SK-N-SH (cell line): ENCODE results near the gene DFFB. TPM values are rescaled to one million over a fixed set of nuclear protein-coding genes. Genes with fewer than 3 reads are reported as not detected.

Experiments used
- CTCF ChIA-PET: fragments of 300-600, 350-600 bp; formaldehyde crosslinking; extraction: SDS; loops from one replicate; lab custom pipeline; 2021; lab: Yijun Ruan, JAX
- POLR2A ChIA-PET: fragments of 350-600 bp; sonication (Branson Sonifier 250); formaldehyde crosslinking; extraction: SDS; loops from one replicate; lab custom pipeline; 2020; ENCODE audit warnings: antibody characterized with exemption, inconsistent platforms; lab: Yijun Ruan, JAX
- DNase-seq: peaks from one replicate; pipeline ENCODE4 v3.0.0; 2012
- H2AFZ ChIP-seq: fragments of 200-600 bp; sonication (generic); 2 replicates; pipeline ENCODE4 v1.8.1; 2016; ENCODE audit warnings: antibody characterized with exemption, mild to moderate bottlenecking, low read depth
- H3F3A ChIP-seq: fragments of 200-600 bp; sonication (generic); replicated peaks from 2 replicates; pipeline ENCODE3; 2016; ENCODE audit warnings: antibody characterized with exemption, mild to moderate bottlenecking; ENCODE audit not compliant: insufficient read depth
- H3K27ac ChIP-seq, 2 experiments: fragments of 200-500 bp in 1 of 2; fragments of 200-600 bp in 1 of 2; sonication (Bioruptor generic) in 1 of 2; sonication (generic), shearing (Covaris generic) in 1 of 2; 2 replicates each; pipeline versions ENCODE4 v1.5.1 to v1.6.1; 2014 to 2016; ENCODE audit warnings: low read depth in 2 of 2, inconsistent platforms in 1 of 2, low read length in 1 of 2, mild to moderate bottlenecking in 1 of 2, mixed read lengths in 1 of 2
- H3K27me3 ChIP-seq: fragments of 200-600 bp; sonication (generic), shearing (Covaris generic); 2 replicates; pipeline ENCODE4 v1.6.1; 2016; ENCODE audit warnings: mixed run types; ENCODE audit not compliant: insufficient read depth
- H3K36me3 ChIP-seq, 2 experiments: fragments of 200-500 bp in 1 of 2; fragments of 200-600 bp in 1 of 2; sonication (Bioruptor generic) in 1 of 2; sonication (generic) in 1 of 2; replicated peaks in 1 of 2; 2 replicates each; pipeline versions ENCODE3 to v1.5.1; 2014 to 2016; ENCODE audit warnings: low read length in 1 of 2, mild to moderate bottlenecking in 1 of 2; ENCODE audit not compliant: insufficient read depth in 2 of 2, control insufficient read depth in 1 of 2
- H3K4me1 ChIP-seq, 2 experiments: fragments of 200-500 bp in 1 of 2; fragments of 200-600 bp in 1 of 2; sonication (Bioruptor generic) in 1 of 2; sonication (generic), shearing (Covaris generic) in 1 of 2; 2 replicates each; pipeline versions ENCODE4 v1.5.1 to v1.6.1; 2014 to 2016; ENCODE audit warnings: low read depth in 1 of 2, low read length in 1 of 2, mixed run types in 1 of 2; ENCODE audit not compliant: insufficient read depth in 2 of 2, control insufficient read depth in 1 of 2
- H3K4me2 ChIP-seq: fragments of 200-600 bp; sonication (generic), shearing (Covaris generic); 2 replicates; pipeline ENCODE4 v1.6.1; 2017; ENCODE audit warnings: mixed run types
- H3K4me3 ChIP-seq, 2 experiments: fragments of 200-500 bp in 1 of 2; fragments of 200-600 bp in 1 of 2; sonication (Bioruptor generic) in 1 of 2; sonication (generic), shearing (Covaris generic) in 1 of 2; 2 replicates each; pipeline versions ENCODE4 v1.5.1 to v1.8.1; 2014 to 2016; ENCODE audit warnings: low read depth in 2 of 2, inconsistent platforms in 1 of 2, low read length in 1 of 2, mild to moderate bottlenecking in 1 of 2, mixed read lengths in 1 of 2, moderate library complexity in 1 of 2
- H3K79me2 ChIP-seq: fragments of 200-600 bp; sonication (generic); 2 replicates; pipeline ENCODE4 v1.8.1; 2017; ENCODE audit warnings: mild to moderate bottlenecking; ENCODE audit not compliant: insufficient read depth
- H3K9ac ChIP-seq: fragments of 200-600 bp; sonication (generic); 2 replicates; pipeline ENCODE4 v1.6.1; 2017; ENCODE audit warnings: mixed run types
- H3K9me2 ChIP-seq: fragments of 200-600 bp; sonication (generic); 2 replicates; pipeline ENCODE4 v1.6.1; 2017; ENCODE audit warnings: mixed run types
- H3K9me3 ChIP-seq: fragments of 200-600 bp; sonication (generic); 2 replicates; pipeline ENCODE4 v1.6.1; 2017; ENCODE audit warnings: mixed run types, mild to moderate bottlenecking, moderate library complexity
- H4K20me1 ChIP-seq: fragments of 200-600 bp; sonication (generic); 2 replicates; pipeline ENCODE4 v1.6.1; 2017; ENCODE audit warnings: mild to moderate bottlenecking, mixed run types; ENCODE audit not compliant: insufficient read depth
- CHD2 ChIP-seq: fragments of 150-350 bp; IDR thresholded peaks from 2 replicates; pipeline ENCODE4 v1.6.1; 2018; ENCODE audit warnings: low read length; ENCODE audit not compliant: partially characterized antibody
- CTCF ChIP-seq: fragments of 200-600 bp; sonication (generic); IDR thresholded peaks from 2 replicates; pipeline ENCODE4 v1.6.1; 2017; ENCODE audit warnings: antibody characterized with exemption, mild to moderate bottlenecking, moderate library complexity
- EP300 ChIP-seq, 2 experiments: IDR thresholded peaks; 2 replicates each; pipeline versions ENCODE4 v1.4.0 to v1.6.1; 2012; ENCODE audit warnings: borderline replicate concordance in 1 of 2, low read depth in 1 of 2, low read length in 1 of 2
- EZH2phosphoT487 ChIP-seq: fragments of 200-600 bp; sonication (generic); IDR thresholded peaks from 2 replicates; pipeline ENCODE4 v1.6.1; 2017; ENCODE audit warnings: low read depth, mixed run types, mild to moderate bottlenecking, antibody characterized with exemption, moderate library complexity, borderline replicate concordance
- FOXJ3 ChIP-seq: sonication (generic); formaldehyde crosslinking; IDR thresholded peaks from 2 replicates; pipeline ENCODE4 v1.5.1; 2020; ENCODE audit warnings: mild to moderate bottlenecking, missing genetic modification reagents
- FOXM1 ChIP-seq: IDR thresholded peaks from 2 replicates; pipeline ENCODE4 v1.4.0; 2012; ENCODE audit warnings: low read depth, mild to moderate bottlenecking
- GATA2 ChIP-seq: sonication (generic); formaldehyde crosslinking; IDR thresholded peaks from 2 replicates; pipeline ENCODE4 v1.5.0; 2020; ENCODE audit warnings: mild to moderate bottlenecking, missing genetic modification reagents
- JUND ChIP-seq: IDR thresholded peaks from 2 replicates; pipeline ENCODE4 v1.4.0; 2012
- NFIC ChIP-seq: IDR thresholded peaks from 2 replicates; pipeline ENCODE4 v1.4.0; 2012; ENCODE audit warnings: borderline replicate concordance
- POLR2AphosphoS5 ChIP-seq: IDR thresholded peaks from 2 replicates; pipeline ENCODE4 v1.6.1; 2012; ENCODE audit warnings: low read depth, low read length
- RAD21 ChIP-seq: IDR thresholded peaks from 2 replicates; pipeline ENCODE4 v1.6.1; 2012; ENCODE audit warnings: mild to moderate bottlenecking, low read length
- RCOR1 ChIP-seq: fragments of 150-350 bp; IDR thresholded peaks from 2 replicates; pipeline ENCODE4 v1.6.1; 2017; ENCODE audit warnings: antibody characterized with exemption, low read length
- RFX5 ChIP-seq: IDR thresholded peaks from 2 replicates; pipeline ENCODE4 v1.6.1; 2012; ENCODE audit warnings: mild to moderate bottlenecking, improper control_type of control experiment, low read length
- RXRA ChIP-seq: IDR thresholded peaks from 2 replicates; pipeline ENCODE4 v1.4.0; 2012; ENCODE audit warnings: low read depth, mild to moderate bottlenecking, borderline replicate concordance
- SIN3A ChIP-seq: IDR thresholded peaks from 2 replicates; pipeline ENCODE4 v1.6.1; 2012; ENCODE audit warnings: low read depth, mild to moderate bottlenecking, low read length, moderate library complexity, borderline replicate concordance
- SMC3 ChIP-seq: IDR thresholded peaks from 2 replicates; pipeline ENCODE4 v1.6.1; 2012; ENCODE audit warnings: low read depth, low read length, improper control_type of control experiment
- TAF1 ChIP-seq: IDR thresholded peaks from 2 replicates; pipeline ENCODE4 v1.6.1; 2012; ENCODE audit warnings: low read depth, mild to moderate bottlenecking, low read length, moderate library complexity, borderline replicate concordance
- TEAD4 ChIP-seq: IDR thresholded peaks from 2 replicates; pipeline ENCODE4 v1.4.0; 2012; ENCODE audit warnings: mild to moderate bottlenecking, borderline replicate concordance; ENCODE audit not compliant: insufficient read depth
- USF2 ChIP-seq: fragments of 150-350 bp; IDR thresholded peaks from 2 replicates; pipeline ENCODE4 v1.6.1; 2017; ENCODE audit warnings: antibody characterized with exemption, low read length, low read depth, borderline replicate concordance
- ZBTB33 ChIP-seq: IDR thresholded peaks from 2 replicates; pipeline ENCODE4 v1.4.0; 2012; ENCODE audit warnings: low read depth, borderline replicate concordance
- WGBS: methylation state at CpG from one replicate; pipeline ENCODE4 v1.1.6; 2017; ENCODE audit warnings: low lambda C conversion rate; 5-methylcytosine and 5-hydroxymethylcytosine counted together
- polyA plus RNA-seq, 3 experiments: library from polyadenylated mRNA; depleted of rRNA; stranded (reverse); fragments of >200 nt; gene quantifications; 2 replicates each; pipeline ENCODE4 v1.2.3, GENCODE V29; 2012

DFFB gene
- polyA plus RNA-seq, 1 of the 3 experiments (the other 2 are of a cell fraction): 8.2 TPM

- ChIA-PET CTCF (no interaction called here), POLR2A (no interaction called here)
- Histone ChIP-seq H3K4me1 (no peaks in the 10 kb centered on the region; a peak in 1 of 4 replicates), H3F3A (no peaks in the 10 kb centered on the region), H3K4me3 (no peak overlapping the region), H3K36me3 (no peaks in the 10 kb centered on the region), H3K9me2 (no peaks in the 10 kb centered on the region), H4K20me1 (no peaks in the 10 kb centered on the region), H3K27me3 (no peaks in the 10 kb centered on the region), H3K9me3 (no peaks in the 10 kb centered on the region), H3K9ac (no peak overlapping the region), H2AFZ (no peak overlapping the region), H3K79me2 (no peaks in the 10 kb centered on the region), H3K4me2 (no peak overlapping the region), H3K27ac (no peak overlapping the region)
- TF ChIP-seq POLR2AphosphoS5 (no peak), SIN3A (no peak), CTCF (no peak), RFX5 (no peak), RCOR1 (no peak), FOXM1 (no peak), FOXJ3 (no peak), EZH2phosphoT487 (no peak), TEAD4 (no peak), RXRA (no peak), USF2 (no peak), GATA2 (no peak), CHD2 (no peak), TAF1 (no peak), NFIC (no peak), SMC3 (no peak), JUND (no peak), ZBTB33 (no peak), EP300 (IDR thresholded peaks at IDR 0.05; ENCODE audit: borderline replicate concordance in 1 of 2, low read depth in 1 of 2, low read length in 1 of 2) (no peak), RAD21 (no peak)
- DNase-seq: no peak
- WGBS: 57% methylated on average over 10 of the region's 15 CpGs
These were observed 58.4 kb downstream of the DFFB start for GRCh38 chr1:3915551-3916121.
